Activated T-cell treated with anti-CD3 and anti-CD28 coated beads for 48 hours (primary cell): ENCODE measurements around the gene AKAP9.
"Not testable (repeated sequence)": the region's sequence is repeated elsewhere in the genome, so short reads cannot be mapped to it uniquely, and the experiment has no call there.

Experiments used
- DNase-seq: peaks from one replicate; pipeline ENCODE4 v3.0.0-alpha.2; 2020; ENCODE audit warnings: low read depth

The AKAP9 gene

DNA sequence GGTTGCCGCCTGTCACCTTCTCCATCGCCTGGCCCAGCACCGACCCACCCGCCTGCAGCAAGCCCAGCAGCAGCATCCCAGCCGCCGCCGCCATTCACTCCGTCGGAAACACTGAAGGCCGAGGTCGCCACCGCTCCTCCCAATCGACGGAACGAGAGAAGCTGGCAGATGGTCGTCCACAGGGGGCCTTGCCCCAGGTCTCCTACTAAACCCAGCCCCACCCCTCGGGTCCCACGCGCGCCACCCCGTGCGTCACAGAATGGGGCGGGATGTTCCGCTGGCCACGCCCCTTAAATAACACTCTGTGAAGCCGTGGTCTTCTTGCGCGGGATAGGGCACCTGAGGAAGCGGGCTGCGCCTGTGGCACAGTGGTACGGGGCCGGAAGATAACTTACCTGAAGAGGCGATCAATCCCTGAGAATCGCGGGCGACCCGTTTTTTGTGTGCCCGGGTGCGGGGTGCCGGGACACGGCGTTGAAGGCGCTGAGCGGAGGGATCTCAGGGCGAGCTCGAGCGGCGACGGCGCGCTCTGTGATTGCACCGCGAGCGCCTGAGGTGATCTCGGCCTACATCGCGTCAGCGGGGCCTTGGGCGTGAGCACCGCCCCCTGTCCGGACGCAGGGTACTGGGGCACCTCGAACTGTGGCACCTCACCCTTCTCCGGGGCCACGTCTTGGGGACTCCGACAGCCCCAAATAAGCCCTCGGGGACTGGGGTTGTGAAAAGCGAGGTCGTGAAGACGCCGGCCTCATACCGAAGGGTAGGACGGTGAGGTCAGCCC is 193.8 kb downstream of the AKAP9 start, which contains the start of gene CYP51A1:
Gene CYP51A1, minus strand, starts transcription at position 207 of the 781 bp plus-strand sequence. Its CDS starts 113 bp downstream, at position 94.
- peak; percentile 88 for DNase-seq

DNA sequence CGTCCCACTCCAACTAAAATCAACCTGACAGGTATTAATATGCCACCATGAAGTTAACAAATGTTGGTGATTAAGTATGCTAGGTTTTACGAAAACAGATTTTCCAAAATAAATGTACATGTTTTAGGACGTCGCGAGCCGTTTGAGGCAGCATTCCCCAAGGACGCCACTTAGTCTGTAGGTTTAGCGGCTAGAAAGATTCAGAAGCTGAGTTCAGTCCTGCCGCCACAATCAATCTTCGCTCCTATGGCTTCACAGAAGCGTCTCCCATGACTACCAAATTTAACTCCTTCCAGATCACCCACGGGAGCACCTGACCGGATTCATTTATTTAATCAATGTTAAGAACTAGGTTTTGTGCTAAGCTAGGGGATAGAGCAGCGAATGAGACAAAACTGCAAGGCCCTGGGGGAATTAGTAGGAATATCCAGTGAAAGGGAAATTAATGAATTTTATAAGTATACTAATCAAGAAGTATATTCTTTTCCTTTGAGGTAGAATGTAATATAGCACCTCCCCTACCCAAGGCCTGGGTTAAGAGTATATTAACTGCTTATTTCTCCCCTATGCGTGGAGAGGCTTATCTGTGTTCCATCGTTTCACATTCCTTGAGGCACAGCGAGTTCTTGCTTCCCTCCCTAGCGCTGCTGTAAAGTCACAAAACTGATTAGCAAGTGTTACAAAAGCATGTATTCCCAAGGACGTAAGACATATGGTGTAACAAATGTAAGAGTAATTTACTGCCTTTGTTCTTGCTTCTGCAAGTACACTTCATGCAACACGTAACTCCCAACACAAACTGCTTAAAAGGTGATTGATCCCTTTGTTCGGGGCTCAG is 194.6 kb downstream of the AKAP9 start:
- no peak for DNase-seq

DNA sequence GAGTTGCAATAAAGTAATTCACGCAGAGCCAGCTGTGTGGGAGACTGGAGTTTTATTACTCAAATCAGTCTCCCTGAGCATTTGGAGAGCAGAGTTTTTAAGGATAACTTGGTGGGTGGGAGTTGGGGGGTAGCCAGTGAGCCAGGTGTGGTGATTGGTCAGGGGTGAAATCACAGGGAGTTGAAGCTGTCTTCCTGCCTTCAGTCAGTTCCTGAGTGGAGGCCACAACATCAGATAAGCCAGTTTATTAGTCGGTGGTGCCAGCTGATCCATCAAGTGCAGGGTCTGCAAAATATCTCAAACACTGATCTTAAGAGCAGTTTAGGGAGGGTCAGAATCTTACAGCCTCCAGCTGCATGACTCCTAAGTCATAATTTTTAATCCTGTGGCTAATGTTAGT is 196.9 kb downstream of the AKAP9 start:
- DNase-seq = no peak

DNA sequence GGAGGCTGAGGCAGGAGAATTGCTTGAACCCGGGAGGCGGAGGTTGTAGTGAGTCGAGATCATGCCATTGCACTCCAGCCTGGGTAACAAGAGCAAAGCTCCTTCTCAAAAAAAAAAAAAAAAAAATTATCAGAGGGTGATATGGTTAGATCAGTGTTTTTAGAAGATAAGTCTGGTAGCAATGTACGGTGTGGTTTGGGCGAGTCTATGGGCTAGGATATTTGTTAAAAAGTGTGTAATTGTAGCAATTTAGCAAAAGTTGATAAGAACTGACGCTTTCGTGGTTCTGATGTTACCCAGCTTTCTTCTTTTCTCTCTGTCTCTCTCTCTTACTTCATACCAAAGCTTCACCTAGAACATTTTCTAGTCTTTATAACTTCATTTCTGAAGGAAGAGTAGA is 200.5 kb downstream of the AKAP9 start:
- DNase-seq = no peak

DNA sequence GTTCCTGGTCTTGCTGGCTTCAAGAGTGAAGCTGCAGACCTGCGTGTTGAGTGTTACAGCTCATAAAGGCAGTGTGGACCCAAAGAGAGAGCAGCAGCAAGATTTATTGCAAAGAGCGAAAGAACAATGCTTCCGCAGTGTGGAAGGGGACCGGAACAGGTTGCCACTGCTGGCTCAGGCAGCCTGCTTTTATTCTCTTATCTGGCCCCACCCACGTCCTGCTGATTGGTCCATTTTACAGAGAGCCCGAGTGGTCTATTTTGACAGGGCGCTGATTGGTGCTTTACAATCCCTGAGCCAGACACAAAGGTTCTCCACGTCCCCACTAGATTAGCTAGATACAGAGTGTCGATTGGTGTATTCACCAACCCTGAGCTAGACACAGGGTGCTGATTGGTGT is 202.1 kb downstream of the AKAP9 start:
- not testable (repeated sequence) for DNase-seq

DNA sequence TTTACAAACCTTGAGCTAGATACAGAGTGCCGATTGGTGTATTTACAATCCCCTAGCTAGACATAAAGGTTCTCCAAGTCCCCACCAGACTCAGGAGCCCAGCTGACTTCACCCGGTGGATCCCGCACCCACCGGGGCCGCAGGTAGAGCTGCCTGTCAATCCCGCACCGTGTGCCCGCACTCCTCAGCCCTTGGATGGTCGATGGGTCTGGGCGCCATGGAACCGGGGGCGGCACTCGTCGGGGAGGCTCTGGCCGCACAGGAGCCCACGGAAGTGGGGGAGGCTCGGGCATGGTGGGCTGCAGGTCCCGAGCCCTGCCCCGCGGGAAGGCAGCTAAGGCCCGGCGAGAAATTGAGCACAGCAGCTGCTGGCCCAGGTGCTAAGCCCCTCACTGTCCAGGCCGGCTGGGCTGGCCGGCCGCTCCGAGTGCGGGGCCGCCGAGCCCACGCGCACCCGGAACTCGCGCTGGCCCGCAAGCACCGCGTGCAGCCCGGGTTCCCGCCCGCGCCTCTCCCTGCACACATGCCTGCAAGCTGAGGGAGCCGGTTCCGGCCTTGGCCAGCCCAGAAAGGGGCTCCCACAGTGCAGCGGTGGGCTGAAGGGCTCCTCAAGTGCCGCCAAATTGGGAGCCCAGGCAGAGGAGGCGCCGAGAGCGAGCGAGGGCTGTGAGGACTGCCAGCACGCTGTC is 202.7 kb downstream of the AKAP9 start:
- DNase-seq = not testable (repeated sequence)

DNA sequence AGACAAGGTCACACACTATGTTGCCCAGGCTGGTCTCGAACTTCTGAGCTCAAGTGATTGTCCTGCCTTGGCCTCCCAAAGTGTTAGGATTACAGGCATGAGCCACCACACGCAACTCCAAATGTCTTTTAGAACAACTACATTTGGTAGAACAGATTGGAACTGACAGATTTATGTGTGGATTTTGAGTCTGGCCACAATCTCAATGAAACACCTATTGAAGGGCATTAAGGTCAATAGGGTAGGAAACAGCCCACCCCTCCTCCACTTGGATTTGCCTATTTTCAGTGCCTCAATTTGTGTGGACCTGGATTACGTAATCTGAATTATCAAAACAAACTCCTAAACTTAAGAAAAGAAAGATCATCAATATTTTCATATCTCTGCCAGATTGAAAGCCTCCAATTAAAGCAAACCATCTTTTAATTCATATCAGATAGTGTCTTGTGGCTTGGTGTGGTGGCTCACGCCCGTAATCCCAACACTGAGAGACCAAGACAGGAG is 209.1 kb downstream of the AKAP9 start:
- DNase-seq = no peak

DNA sequence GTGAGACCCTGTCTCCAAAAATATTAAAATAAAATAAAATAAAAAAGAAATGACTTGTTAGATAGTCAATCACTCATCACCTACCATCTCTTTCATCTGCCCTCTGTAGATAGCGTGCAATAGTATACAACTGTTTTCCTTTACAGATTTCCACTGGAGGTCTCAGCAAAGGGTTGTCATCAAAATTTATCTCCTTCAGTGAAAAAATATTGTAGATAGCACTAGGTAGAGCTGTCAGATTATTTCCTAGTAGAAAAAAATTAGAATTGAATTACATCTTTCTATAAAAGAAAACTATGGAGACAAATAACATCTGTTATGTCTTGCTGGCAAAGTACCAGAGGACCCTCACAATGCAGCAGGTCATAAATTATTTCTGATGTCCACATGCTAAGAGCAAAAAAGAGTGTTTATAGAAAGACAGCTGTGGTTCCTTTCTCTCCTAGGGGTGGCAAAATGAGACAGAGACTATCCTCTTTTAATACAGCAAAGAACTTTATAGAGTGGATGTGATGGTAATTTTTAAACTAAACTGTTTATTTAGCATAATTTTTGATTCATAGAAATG is 209.9 kb downstream of the AKAP9 start:
- DNase-seq = no peak

DNA sequence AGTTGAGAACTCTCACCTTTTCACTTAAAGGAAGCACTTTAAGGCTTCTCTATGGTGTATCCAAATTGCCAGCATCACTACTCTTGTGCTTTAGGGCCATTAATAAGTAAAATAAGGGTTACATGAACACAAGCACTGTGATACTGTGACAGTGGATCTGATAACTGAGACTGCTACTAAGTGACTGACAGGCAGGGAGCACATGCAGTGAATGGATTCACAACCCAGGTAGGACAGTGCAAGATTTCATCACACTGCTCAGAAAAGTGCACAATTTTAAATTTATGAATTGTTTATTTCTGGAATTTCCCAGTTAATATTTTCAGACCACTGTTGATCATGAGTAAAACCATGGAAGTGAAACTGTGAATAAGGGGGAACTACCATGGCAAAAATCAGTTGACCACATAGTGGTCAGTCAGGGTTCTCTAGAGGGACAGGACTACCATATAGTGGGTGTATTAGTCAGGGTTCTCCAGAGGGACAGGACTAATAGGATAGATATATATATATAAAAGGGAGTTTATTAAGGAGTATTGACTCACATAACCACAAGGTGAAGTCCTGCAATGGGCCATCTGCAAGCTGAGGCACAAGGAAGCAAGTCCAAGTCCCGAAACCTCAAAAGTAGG is 214.6 kb downstream of the AKAP9 start:
- DNase-seq = no peak

DNA sequence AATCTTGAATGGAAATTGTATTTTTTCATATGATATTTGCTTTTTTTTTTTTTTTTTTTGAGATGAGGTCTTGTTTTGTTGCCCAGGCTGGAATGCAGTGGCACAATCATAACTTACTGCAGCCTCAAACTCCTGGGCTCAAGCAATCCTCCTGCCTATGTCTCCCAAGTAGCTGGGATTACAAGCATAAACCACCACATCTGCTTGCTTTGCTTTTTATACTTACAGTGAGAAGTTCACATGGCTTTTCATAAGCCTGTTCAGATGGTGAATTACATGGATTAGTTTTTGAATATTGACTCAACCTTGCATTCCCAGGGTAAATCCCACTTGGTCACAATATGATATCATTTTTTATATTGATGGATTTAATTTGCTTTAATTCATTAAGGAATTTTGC is 216.3 kb downstream of the AKAP9 start:
- no peak for DNase-seq

DNA sequence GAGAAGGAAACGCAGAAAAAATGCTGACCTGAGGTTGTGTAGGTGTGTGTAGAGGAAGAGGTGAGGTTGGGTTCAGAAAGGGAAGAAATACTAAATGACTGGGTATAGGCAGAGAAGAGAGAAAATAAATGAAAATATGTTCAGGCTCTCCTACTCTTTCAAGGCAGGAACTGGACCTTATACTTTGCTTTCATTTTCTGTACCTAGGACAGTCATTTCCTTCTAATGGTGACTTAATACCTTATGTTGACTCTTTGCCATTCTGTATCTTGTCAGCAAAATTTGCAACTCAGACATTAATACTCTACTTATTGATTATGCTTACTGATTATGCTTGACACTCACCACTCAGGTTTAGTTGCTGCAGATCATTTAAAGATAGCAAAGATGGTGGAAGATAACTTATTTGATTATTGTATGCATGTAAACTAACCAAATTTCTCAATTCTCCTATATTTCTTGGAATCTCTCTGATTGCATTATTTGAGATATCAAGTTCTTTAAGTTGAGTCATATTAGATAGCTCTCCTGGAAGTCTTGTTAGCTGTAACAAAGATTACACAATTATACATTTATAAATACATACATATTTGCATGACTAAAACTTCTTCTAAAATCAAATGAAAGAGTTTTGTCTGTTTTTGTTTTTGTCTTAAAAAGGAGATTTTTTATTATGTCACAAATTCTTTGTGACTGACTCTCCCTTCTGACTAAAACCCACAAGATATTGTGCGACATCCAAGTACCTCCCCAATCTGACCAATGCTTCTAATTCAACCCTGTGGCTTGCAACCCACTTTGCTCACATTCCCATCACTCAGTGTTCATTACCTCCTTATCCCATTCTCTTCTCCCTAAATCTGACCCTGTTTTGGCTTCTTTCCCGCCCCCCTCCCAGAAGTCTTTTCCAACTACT is 218.3 kb downstream of the AKAP9 start:
- DNase-seq = no peak
